A549 (cell line): ENCODE results near the gene PMPCA.

Experiments used
- CTCF ChIP-seq: fragments of >200 bp; sonication (Bioruptor Twin); formaldehyde crosslinking; IDR thresholded peaks from 3 replicates; pipeline ENCODE4 v1.5.1; 2016
- KDM1A ChIP-seq: fragments of 200-600 bp; sonication (generic); IDR thresholded peaks from 2 replicates; pipeline ENCODE4 v1.6.1; 2016; ENCODE audit warnings: low read depth, mild to moderate bottlenecking
- MAX ChIP-seq: IDR thresholded peaks from 2 replicates; pipeline ENCODE4 v1.6.1; 2012
- POLR2A ChIP-seq: IDR thresholded peaks from 2 replicates; pipeline ENCODE4 v1.6.1; 2012; ENCODE audit warnings: mild to moderate bottlenecking, low read length
- REST ChIP-seq: fragments of 200-600 bp; sonication (generic); IDR thresholded peaks from 2 replicates; pipeline ENCODE4 v1.6.1; 2016; ENCODE audit warnings: antibody characterized with exemption, mild to moderate bottlenecking, moderate library complexity
- ZNF302 ChIP-seq: fragments of 250-450 bp; sonication (Bioruptor Pico); IDR thresholded peaks from 2 replicates; pipeline ENCODE4 v1.9.0; 2021; ENCODE audit warnings: inconsistent platforms, mild to moderate bottlenecking, moderate library complexity
- TF ChIP-seq, protein P1 (sequence below): fragments of >200 bp; sonication (Bioruptor Twin); formaldehyde crosslinking; IDR thresholded peaks from 2 replicates; pipeline ENCODE4 v1.6.1; 2016

- TF ChIP-seq CTCF (no peak), MAX (no peak), REST (no peak), POLR2A (no peak), KDM1A (no peak), ZNF302 (CRISPR knock-in tag) (no peak)
- TF ChIP-seq, protein P1, sequence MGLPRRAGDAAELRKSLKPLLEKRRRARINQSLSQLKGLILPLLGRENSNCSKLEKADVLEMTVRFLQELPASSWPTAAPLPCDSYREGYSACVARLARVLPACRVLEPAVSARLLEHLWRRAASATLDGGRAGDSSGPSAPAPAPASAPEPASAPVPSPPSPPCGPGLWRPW: no peak
Observed at GRCh38 chr9:136381311-136381710, 29.1 kb upstream of the PMPCA start.
